HL-60 (cell line): ENCODE results near the gene PTBP1.

Experiments used
- GABPA ChIP-seq: IDR thresholded peaks from 2 replicates; pipeline ENCODE4 v1.6.1; 2012; ENCODE audit warnings: low read depth
- POLR2AphosphoS5 ChIP-seq: IDR thresholded peaks from 2 replicates; pipeline ENCODE4 v1.6.1; 2012; ENCODE audit warnings: low read depth
- TF ChIP-seq, protein P1 (sequence below): IDR thresholded peaks from one replicate; pipeline ENCODE4 v1.5.1; 2011; ENCODE audit warnings: low read length, control low read depth, inconsistent platforms; ENCODE audit not compliant: insufficient read depth

DNA sequence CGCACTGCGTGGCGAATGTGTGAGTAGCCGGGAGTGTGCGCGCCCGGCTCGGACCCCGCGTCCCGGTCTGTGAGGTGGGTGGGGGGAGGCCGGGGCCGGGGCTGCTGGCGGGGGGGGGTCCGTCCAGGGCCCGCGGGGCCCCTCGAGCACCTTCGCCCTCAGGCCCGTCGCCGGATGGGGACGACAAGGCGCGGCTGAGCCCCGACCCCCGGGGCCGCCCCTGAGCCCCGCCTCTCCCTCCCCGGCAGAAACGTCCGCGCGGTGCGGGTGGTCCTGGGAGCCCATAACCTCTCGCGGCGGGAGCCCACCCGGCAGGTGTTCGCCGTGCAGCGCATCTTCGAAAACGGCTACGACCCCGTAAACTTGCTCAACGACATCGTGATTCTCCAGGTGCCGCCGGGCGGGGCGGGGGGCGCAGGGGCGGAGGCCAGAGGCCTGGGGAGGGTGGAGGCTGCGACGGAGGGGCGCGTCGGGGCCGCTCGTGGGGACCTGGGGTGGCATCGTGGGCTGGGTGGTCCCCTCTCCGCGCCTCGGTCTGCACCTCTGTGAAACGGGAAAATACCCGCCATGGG lies 55.8 kb downstream of the PTBP1 start:
- no peak for TF ChIP-seq POLR2AphosphoS5
- TF ChIP-seq, protein P1, sequence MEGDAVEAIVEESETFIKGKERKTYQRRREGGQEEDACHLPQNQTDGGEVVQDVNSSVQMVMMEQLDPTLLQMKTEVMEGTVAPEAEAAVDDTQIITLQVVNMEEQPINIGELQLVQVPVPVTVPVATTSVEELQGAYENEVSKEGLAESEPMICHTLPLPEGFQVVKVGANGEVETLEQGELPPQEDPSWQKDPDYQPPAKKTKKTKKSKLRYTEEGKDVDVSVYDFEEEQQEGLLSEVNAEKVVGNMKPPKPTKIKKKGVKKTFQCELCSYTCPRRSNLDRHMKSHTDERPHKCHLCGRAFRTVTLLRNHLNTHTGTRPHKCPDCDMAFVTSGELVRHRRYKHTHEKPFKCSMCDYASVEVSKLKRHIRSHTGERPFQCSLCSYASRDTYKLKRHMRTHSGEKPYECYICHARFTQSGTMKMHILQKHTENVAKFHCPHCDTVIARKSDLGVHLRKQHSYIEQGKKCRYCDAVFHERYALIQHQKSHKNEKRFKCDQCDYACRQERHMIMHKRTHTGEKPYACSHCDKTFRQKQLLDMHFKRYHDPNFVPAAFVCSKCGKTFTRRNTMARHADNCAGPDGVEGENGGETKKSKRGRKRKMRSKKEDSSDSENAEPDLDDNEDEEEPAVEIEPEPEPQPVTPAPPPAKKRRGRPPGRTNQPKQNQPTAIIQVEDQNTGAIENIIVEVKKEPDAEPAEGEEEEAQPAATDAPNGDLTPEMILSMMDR, result no peak
- no peak for TF ChIP-seq GABPA
